B cell (primary cell): ENCODE measurements around the gene CHEK2. TPM values are rescaled to one million over a fixed set of nuclear protein-coding genes. Genes with fewer than 3 reads are reported as not detected.

Experiments
- ATAC-seq: fragments of 200-7000 bp; cut with Tn5 transposase; one replicate; pipeline ENCODE4 v1.10.0; 2021; ENCODE audit warnings: low read depth, mild to moderate bottlenecking, moderate number of reproducible peaks, moderate library complexity
- CTCF ChIA-PET: fragments of 350-600 bp; sonication (Branson Sonifier 250); formaldehyde crosslinking; loops from one replicate; lab custom pipeline; 2021; ENCODE audit warnings: antibody characterized with exemption, inconsistent platforms; lab: Charles Lee
- POLR2A ChIA-PET: fragments of 350-600 bp; sonication (Branson Sonifier 250); formaldehyde crosslinking; loops from one replicate; lab custom pipeline; 2021; ENCODE audit warnings: antibody characterized with exemption; lab: Charles Lee
- DNase-seq: peaks from one replicate; pipeline ENCODE4 v3.0.0; 2013
- H2AFZ ChIP-seq: 2 replicates; pipeline ENCODE4 v1.6.1; 2012; ENCODE audit warnings: mild to moderate bottlenecking, low read depth, low read length; ENCODE audit not compliant: insufficient read depth, poor library complexity, severe bottlenecking
- H3K27ac ChIP-seq, 2 donors: 1 replicate in 1 of 2; 2 replicates in 1 of 2; pipeline ENCODE4 v1.5.1; 2012 to 2013; ENCODE audit warnings: low read length in 2 of 2, mild to moderate bottlenecking in 2 of 2, moderate library complexity in 1 of 2
- H3K27me3 ChIP-seq, 4 experiments: fragments of 200-600 bp in 1 of 4; sonication (generic) in 1 of 4; replicated peaks in 1 of 4; 1 replicate in 2 of 4; 2 replicates in 2 of 4; pipeline versions ENCODE4 v1.6.1 to v1.7.0; 2013 to 2016; ENCODE audit warnings: low read length in 3 of 4, mild to moderate bottlenecking in 2 of 4, mixed read lengths in 1 of 4, moderate library complexity in 1 of 4; ENCODE audit not compliant: insufficient read depth in 4 of 4, control insufficient read depth in 3 of 4; ENCODE audit errors: control extremely low read depth in 1 of 4
- H3K36me3 ChIP-seq, 2 experiments: replicated peaks in 1 of 2; 1 replicate in 1 of 2; 2 replicates in 1 of 2; pipeline versions ENCODE4 v1.6.1 to v1.7.1; 2013; ENCODE audit warnings: low read length in 1 of 2; ENCODE audit not compliant: insufficient read depth in 2 of 2, control insufficient read depth in 1 of 2; ENCODE audit errors: control extremely low read depth in 1 of 2, extremely low read depth in 1 of 2
- H3K4me1 ChIP-seq, 2 donors: fragments of 200-600 bp in 1 of 2; sonication (generic) in 1 of 2; 1 replicate in 1 of 2; 2 replicates in 1 of 2; pipeline versions ENCODE4 v1.5.1 to v1.6.1; 2013 to 2017; ENCODE audit warnings: low read length in 2 of 2; ENCODE audit not compliant: control insufficient read depth in 2 of 2, insufficient read depth in 2 of 2
- H3K4me2 ChIP-seq: replicated peaks from 2 replicates; pipeline ENCODE3; 2012; ENCODE audit warnings: mild to moderate bottlenecking, low read depth, low read length; ENCODE audit not compliant: poor library complexity, severe bottlenecking
- H3K4me3 ChIP-seq, 5 experiments: fragments of 200-600 bp in 1 of 5; sonication (generic) in 1 of 5; 1 replicate in 3 of 5; 2 replicates in 2 of 5; pipeline versions ENCODE4 v1.5.1 to v1.7.0; 2011 to 2016; ENCODE audit warnings: low read length in 4 of 5, mild to moderate bottlenecking in 4 of 5, low read depth in 2 of 5, control low read depth in 1 of 5, moderate library complexity in 1 of 5; ENCODE audit not compliant: insufficient read depth in 1 of 5; ENCODE audit errors: control extremely low read depth in 1 of 5, extremely low read depth in 1 of 5
- H3K79me2 ChIP-seq: fragments of 200-600 bp; sonication (generic); one replicate; pipeline ENCODE4 v1.6.0; 2016; ENCODE audit warnings: low read length; ENCODE audit not compliant: control insufficient read depth, insufficient read depth
- H3K9ac ChIP-seq: fragments of 200-600 bp; sonication (generic); 2 replicates; pipeline ENCODE4 v1.6.1; 2017; ENCODE audit warnings: mild to moderate bottlenecking, low read length, moderate library complexity
- H3K9me3 ChIP-seq, 3 donors: one replicate each; pipeline versions ENCODE4 v1.6.1 to v1.7.1; 2013; ENCODE audit warnings: low read length in 2 of 3; ENCODE audit not compliant: control insufficient read depth in 2 of 3, insufficient read depth in 1 of 3; ENCODE audit errors: control extremely low read depth in 1 of 3
- H4K20me1 ChIP-seq: 2 replicates; pipeline ENCODE4 v1.6.0; 2012; ENCODE audit warnings: mild to moderate bottlenecking, low read length; ENCODE audit not compliant: insufficient read depth, control insufficient read depth, poor library complexity, severe bottlenecking
- H3K27ac Mint-ChIP-seq: one replicate; pipeline ENCODE4 v1.8.0; 2021; ENCODE audit warnings: mixed read lengths
- H3K27me3 Mint-ChIP-seq: one replicate; pipeline ENCODE4 v1.8.0; 2021; ENCODE audit warnings: mixed read lengths
- H3K4me1 Mint-ChIP-seq: one replicate; pipeline ENCODE4 v1.8.0; 2021; ENCODE audit warnings: mixed read lengths
- H3K4me3 Mint-ChIP-seq: one replicate; pipeline ENCODE4 v1.8.0; 2021; ENCODE audit warnings: mixed read lengths
- H3K9me3 Mint-ChIP-seq: one replicate; pipeline ENCODE4 v1.8.0; 2022; ENCODE audit warnings: mixed read lengths; ENCODE audit not compliant: insufficient read depth
- EZH2 ChIP-seq: IDR thresholded peaks from 2 replicates; pipeline ENCODE4 v1.6.1; 2012; ENCODE audit warnings: borderline replicate concordance, low read depth, mild to moderate bottlenecking, moderate library complexity, low read length; ENCODE audit not compliant: insufficient read depth, poor library complexity, severe bottlenecking
- WGBS: methylation state at CpG from one replicate; pipeline ENCODE4 v1.1.5; 2013; ENCODE audit warnings: missing lambda C conversion rate; ENCODE audit not compliant: insufficient coverage; 5-methylcytosine and 5-hydroxymethylcytosine counted together
- intact Hi-C: fragments of 100-400 bp; cut with micrococcal nuclease; formaldehyde crosslinking; loops from one replicate; pipeline ENCODE4 v1.10.0; 2022
- polyA plus RNA-seq: library from polyadenylated mRNA; depleted of rRNA; stranded (reverse); fragments of >200 nt; gene quantifications from 2 replicates; pipeline ENCODE4 v1.2.3, GENCODE V29; 2012
- total RNA-seq, 2 donors: library from RNA; stranded (reverse); fragments of 120-200 nt in 1 of 2; gene quantifications; 1 replicate in 1 of 2; 2 replicates in 1 of 2; pipeline versions ENCODE4 v1.2.3 to v1.2.4, GENCODE V29; 2013 to 2022
- TF ChIP-seq, protein P1 (sequence below): fragments of 200-600 bp; IDR thresholded peaks from one replicate; pipeline ENCODE4 v1.8.0; 2022; ENCODE audit warnings: antibody characterized with exemption, mild to moderate bottlenecking

The CHEK2 gene
- total and polyA plus RNA-seq, 2 donors (not counting 1 experiment from before 2014, with no cell fraction given) = 15.6 to 22.6 TPM

DNA sequence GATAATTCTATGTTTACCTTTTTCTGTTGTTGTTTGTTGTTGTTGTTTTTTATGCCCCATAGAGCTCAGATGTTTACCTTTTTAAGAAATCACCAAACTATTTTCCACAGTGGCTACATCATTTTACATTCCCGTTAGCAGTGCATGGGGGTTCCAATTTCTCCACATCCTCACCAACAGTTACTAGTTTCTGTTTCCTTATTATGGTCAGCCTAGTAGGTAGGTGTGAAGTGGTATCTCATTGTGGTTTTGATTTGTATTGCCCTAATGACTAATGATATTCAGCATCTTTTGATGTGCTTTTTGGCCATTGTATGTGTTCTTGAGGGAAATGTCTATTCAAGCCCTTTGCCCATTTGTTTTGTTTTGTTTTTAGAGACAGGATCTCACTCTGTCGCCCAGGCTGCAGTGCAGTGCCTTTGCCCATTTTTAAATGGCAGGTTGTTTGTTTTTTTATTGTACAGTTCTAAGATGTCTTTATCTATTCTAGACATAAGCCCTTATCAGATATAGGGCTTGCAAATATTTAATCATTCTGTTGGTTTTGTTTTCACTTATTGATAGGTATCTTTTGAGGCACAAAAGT is 27.5 kb downstream of the CHEK2 start:
- Histone ChIP-seq H4K20me1 (no peaks in the 10 kb centered on the region), H3K4me2 (no peak overlapping the region), H3K4me3 (no peak overlapping the region), H3K79me2 (no peaks in the 10 kb centered on the region), H3K4me1 (no peaks in the 10 kb centered on the region), H3K9ac (no peak overlapping the region), H2AFZ (no peak overlapping the region), H3K27me3 (no peaks in the 10 kb centered on the region), H3K27ac (no peak overlapping the region), H3K36me3 (peaks cover 5 to 15% of the 10 kb centered on the region in 2 experiments), H3K9me3 (no peaks in the 10 kb centered on the region)
- CTCF ChIA-PET = no interaction called here
- POLR2A ChIA-PET = no interaction called here
- H3K27ac Mint-ChIP-seq = no peak overlapping the region
- WGBS = no CpG with 5 or more reads among the region's 2 CpGs
- H3K9me3 Mint-ChIP-seq = no peaks in the 10 kb centered on the region
- ATAC-seq (no peak), DNase-seq (no peak)
- intact Hi-C loops = no loop called here
- H3K4me3 Mint-ChIP-seq = no peak overlapping the region
- TF ChIP-seq, protein P1, sequence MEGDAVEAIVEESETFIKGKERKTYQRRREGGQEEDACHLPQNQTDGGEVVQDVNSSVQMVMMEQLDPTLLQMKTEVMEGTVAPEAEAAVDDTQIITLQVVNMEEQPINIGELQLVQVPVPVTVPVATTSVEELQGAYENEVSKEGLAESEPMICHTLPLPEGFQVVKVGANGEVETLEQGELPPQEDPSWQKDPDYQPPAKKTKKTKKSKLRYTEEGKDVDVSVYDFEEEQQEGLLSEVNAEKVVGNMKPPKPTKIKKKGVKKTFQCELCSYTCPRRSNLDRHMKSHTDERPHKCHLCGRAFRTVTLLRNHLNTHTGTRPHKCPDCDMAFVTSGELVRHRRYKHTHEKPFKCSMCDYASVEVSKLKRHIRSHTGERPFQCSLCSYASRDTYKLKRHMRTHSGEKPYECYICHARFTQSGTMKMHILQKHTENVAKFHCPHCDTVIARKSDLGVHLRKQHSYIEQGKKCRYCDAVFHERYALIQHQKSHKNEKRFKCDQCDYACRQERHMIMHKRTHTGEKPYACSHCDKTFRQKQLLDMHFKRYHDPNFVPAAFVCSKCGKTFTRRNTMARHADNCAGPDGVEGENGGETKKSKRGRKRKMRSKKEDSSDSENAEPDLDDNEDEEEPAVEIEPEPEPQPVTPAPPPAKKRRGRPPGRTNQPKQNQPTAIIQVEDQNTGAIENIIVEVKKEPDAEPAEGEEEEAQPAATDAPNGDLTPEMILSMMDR = no peak
- H3K4me1 Mint-ChIP-seq = no peaks in the 10 kb centered on the region
- H3K27me3 Mint-ChIP-seq = no peaks in the 10 kb centered on the region

DNA sequence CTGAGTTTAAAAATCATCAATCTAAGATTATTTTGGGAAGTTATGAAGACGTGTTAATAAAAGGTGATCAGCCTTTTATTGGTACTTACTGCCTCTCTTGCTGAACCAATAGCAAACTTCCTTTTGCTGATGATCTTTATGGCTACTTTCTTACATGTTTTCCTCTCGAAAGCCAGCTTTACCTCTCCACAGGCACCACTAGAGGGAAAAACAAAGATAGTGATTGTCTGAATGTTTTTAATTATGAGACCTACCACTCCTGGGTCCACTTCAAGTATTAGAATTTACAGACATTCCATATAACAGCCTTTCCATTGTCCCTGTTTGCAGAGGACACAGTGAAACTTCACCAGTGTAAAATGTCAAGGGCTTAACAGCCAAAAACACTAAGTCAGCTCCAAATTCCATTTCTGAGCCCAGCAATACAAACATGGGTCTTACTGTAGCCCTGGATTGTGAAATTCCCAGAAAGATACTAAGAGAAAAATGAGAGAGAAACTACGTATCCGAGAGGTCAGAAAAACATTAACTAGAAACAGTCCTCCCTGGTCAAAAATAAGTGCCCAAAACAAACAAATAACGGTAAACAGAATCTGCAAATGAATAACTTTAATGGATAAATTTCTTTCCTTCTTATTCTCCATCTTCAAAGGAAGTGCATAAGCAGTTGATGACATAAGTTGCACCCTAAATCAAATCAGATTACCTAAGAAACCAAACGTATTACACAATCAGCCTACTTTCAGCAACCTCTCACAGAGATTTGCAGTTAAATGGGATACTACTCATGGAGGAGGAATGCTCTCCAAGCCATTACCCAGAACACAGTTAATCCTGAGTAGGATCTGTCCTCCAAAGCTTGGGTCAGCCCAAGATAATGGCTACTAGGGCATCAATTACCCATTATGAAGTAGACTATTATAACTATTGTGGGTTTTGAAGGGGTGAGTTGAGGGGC is 29.5 kb downstream of the CHEK2 start:
- CTCF ChIA-PET = interaction anchor here (0.6 kb wide), 1 partner anchor 1379 kb away, joined by 3 read pairs; no protein-coding TSS in a partner anchor
- no CpG with 5 or more reads among the region's 6 CpGs for WGBS
- H3K27ac ChIP-seq = no peak overlapping the region
- peaks cover 5% of the 10 kb centered on the region for H3K4me1 Mint-ChIP-seq
- TF ChIP-seq, protein P1 = no peak
- TF ChIP-seq EZH2 = no peak
- no peaks in the 10 kb centered on the region for H3K27me3 Mint-ChIP-seq
- intact Hi-C loops = no loop called here
- H3K79me2 ChIP-seq = no peaks in the 10 kb centered on the region
- H3K9me3 Mint-ChIP-seq = no peaks in the 10 kb centered on the region
- H2AFZ ChIP-seq = no peak overlapping the region
- no peak overlapping the region for H3K9ac ChIP-seq
- no peaks in the 10 kb centered on the region for H3K27me3 ChIP-seq
- H3K4me1 ChIP-seq = peaks cover 5% of the 10 kb centered on the region in 2 donors
- ATAC-seq (no peak), DNase-seq (no peak)
- H3K4me3 ChIP-seq = no peak overlapping the region
- POLR2A ChIA-PET = no interaction called here
- H3K9me3 ChIP-seq = no peaks in the 10 kb centered on the region
- H3K4me3 Mint-ChIP-seq = no peak overlapping the region
- H3K27ac Mint-ChIP-seq = no peak overlapping the region
- H3K4me2 ChIP-seq = no peak overlapping the region
- H4K20me1 ChIP-seq = no peaks in the 10 kb centered on the region
- H3K36me3 ChIP-seq = peaks cover 4 to 9% of the 10 kb centered on the region in 2 experiments
